Adrenal gland (tissue), 5 donors: Measurements from ENCODE around the gene EIF4H.

Experiments
- CTCF ChIP-seq, 6 experiments: fragments of 450-650 bp in 4 of 6; fragments of 200-600 bp in 2 of 6; sonication (generic) in 1 of 6; IDR thresholded peaks; 1 replicate in 5 of 6; 2 replicates in 1 of 6; pipeline versions ENCODE4 v1.5.1 to v1.8.0; 2016 to 2021; ENCODE audit warnings: antibody characterized with exemption in 6 of 6, mild to moderate bottlenecking in 2 of 6, moderate library complexity in 1 of 6
- POLR2A ChIP-seq, 2 donors: fragments of 450-650 bp; IDR thresholded peaks; one replicate each; pipeline ENCODE4 v1.6.1; 2017; ENCODE audit warnings: antibody characterized with exemption in 2 of 2, mild to moderate bottlenecking in 2 of 2, moderate library complexity in 1 of 2
- donor health status: DM: no; HTN: no; CAD: no.

GRCh38 chr7:74220229-74220628 lies 46.1 kb downstream of the EIF4H start:
- no peak for TF ChIP-seq CTCF (IDR thresholded peaks at IDR 0.05)
- TF ChIP-seq POLR2A (IDR thresholded peaks at IDR 0.05) = no peak
